CD14-positive monocyte (primary cell): ENCODE results near the gene VPS33B. TPM values are rescaled to one million over a fixed set of nuclear protein-coding genes. Genes with fewer than 3 reads are reported as not detected.
A peak's percentile ranks its signal among the peaks of the same experiment; 100 is the strongest.

Experiments used
- DNase-seq, 3 donors: peaks; one replicate each; pipeline ENCODE4 v3.0.0-alpha.2; 2011 to 2022
- H2AFZ ChIP-seq: 2 replicates; pipeline ENCODE4 v1.6.0; 2012; ENCODE audit warnings: mild to moderate bottlenecking, low read depth, low read length, inconsistent platforms; ENCODE audit not compliant: insufficient read depth, poor library complexity, severe bottlenecking
- H3K27ac ChIP-seq, 2 donors: 1 replicate in 1 of 2; 2 replicates in 1 of 2; pipeline ENCODE4 v1.5.1; 2012 to 2013; ENCODE audit warnings: low read length in 2 of 2, control low read depth in 1 of 2, inconsistent platforms in 1 of 2, low read depth in 1 of 2, mild to moderate bottlenecking in 1 of 2
- H3K27me3 ChIP-seq, 2 donors: one replicate each; pipeline versions ENCODE4 v1.6.0 to v1.6.1; 2011 to 2013; ENCODE audit warnings: low read length in 2 of 2; ENCODE audit not compliant: control insufficient read depth in 2 of 2, insufficient read depth in 2 of 2
- H3K36me3 ChIP-seq, 2 donors: replicated peaks in 1 of 2; 1 replicate in 1 of 2; 2 replicates in 1 of 2; pipeline versions ENCODE4 v1.5.1 to v1.6.1; 2012 to 2013; ENCODE audit warnings: low read length in 2 of 2, control low read depth in 1 of 2, inconsistent platforms in 1 of 2, mild to moderate bottlenecking in 1 of 2; ENCODE audit not compliant: insufficient read depth in 2 of 2, control insufficient read depth in 1 of 2
- H3K4me1 ChIP-seq, 2 donors: 1 replicate in 1 of 2; 2 replicates in 1 of 2; pipeline versions ENCODE4 v1.5.1 to v1.6.1; 2012 to 2013; ENCODE audit warnings: low read length in 2 of 2, control low read depth in 1 of 2, inconsistent platforms in 1 of 2, mild to moderate bottlenecking in 1 of 2, moderate library complexity in 1 of 2; ENCODE audit not compliant: insufficient read depth in 2 of 2, control insufficient read depth in 1 of 2
- H3K4me2 ChIP-seq: replicated peaks from 2 replicates; pipeline ENCODE3; 2012; ENCODE audit warnings: low read length, moderate library complexity, mild to moderate bottlenecking; ENCODE audit not compliant: poor library complexity, severe bottlenecking; ENCODE audit errors: extremely low read depth
- H3K4me3 ChIP-seq, 3 experiments: fragments of 200-600 bp in 1 of 3; sonication (generic) in 1 of 3; replicated peaks in 1 of 3; 1 replicate in 2 of 3; 2 replicates in 1 of 3; pipeline ENCODE4 v1.5.1; 2011 to 2013; ENCODE audit warnings: low read length in 3 of 3, mild to moderate bottlenecking in 3 of 3, control low read depth in 2 of 3, low read depth in 2 of 3, inconsistent platforms in 1 of 3, moderate library complexity in 1 of 3
- H3K79me2 ChIP-seq: 2 replicates; pipeline ENCODE4 v1.6.0; 2012; ENCODE audit warnings: mild to moderate bottlenecking, control low read depth, inconsistent platforms, low read length, moderate library complexity; ENCODE audit not compliant: insufficient read depth
- H3K9ac ChIP-seq: 2 replicates; pipeline ENCODE4 v1.6.0; 2017; ENCODE audit warnings: low read length, mild to moderate bottlenecking; ENCODE audit not compliant: insufficient read depth, poor library complexity, severe bottlenecking
- H3K9me3 ChIP-seq, 2 donors: replicated peaks in 1 of 2; 1 replicate in 1 of 2; 2 replicates in 1 of 2; pipeline versions ENCODE4 v1.5.1 to v1.6.1; 2012 to 2013; ENCODE audit warnings: low read length in 2 of 2, control low read depth in 1 of 2; ENCODE audit not compliant: control insufficient read depth in 1 of 2, insufficient read depth in 1 of 2
- H4K20me1 ChIP-seq: 2 replicates; pipeline ENCODE4 v1.6.0; 2012; ENCODE audit warnings: mild to moderate bottlenecking, low read length, control low read depth, moderate library complexity; ENCODE audit not compliant: insufficient read depth
- H3K27ac Mint-ChIP-seq, 7 donors: one replicate each; pipeline ENCODE4 v1.8.0; 2020; ENCODE audit warnings: mild to moderate bottlenecking in 7 of 7, mixed read lengths in 7 of 7, moderate library complexity in 6 of 7, inconsistent platforms in 2 of 7
- H3K27me3 Mint-ChIP-seq, 3 donors: one replicate each; pipeline ENCODE4 v1.8.0; 2021 to 2022; ENCODE audit warnings: low read depth in 3 of 3, mild to moderate bottlenecking in 3 of 3, mixed read lengths in 3 of 3, moderate library complexity in 3 of 3, inconsistent platforms in 1 of 3
- H3K36me3 Mint-ChIP-seq, 2 donors: one replicate each; pipeline ENCODE4 v1.8.0; 2020; ENCODE audit warnings: mixed read lengths in 2 of 2, inconsistent platforms in 1 of 2, mild to moderate bottlenecking in 1 of 2
- H3K4me1 Mint-ChIP-seq: one replicate; pipeline ENCODE4 v1.8.0; 2020; ENCODE audit warnings: mild to moderate bottlenecking, mixed read lengths
- H3K4me3 Mint-ChIP-seq, 2 donors: one replicate each; pipeline ENCODE4 v1.8.0; 2020; ENCODE audit warnings: mild to moderate bottlenecking in 2 of 2, mixed read lengths in 2 of 2, moderate library complexity in 1 of 2
- H3K9me3 Mint-ChIP-seq, 7 donors: one replicate each; pipeline ENCODE4 v1.8.0; 2020 to 2022; ENCODE audit warnings: mixed read lengths in 7 of 7, mild to moderate bottlenecking in 6 of 7, moderate library complexity in 6 of 7, inconsistent platforms in 2 of 7
- CTCF ChIP-seq: fragments of 200-600 bp; IDR thresholded peaks from one replicate; pipeline ENCODE4 v1.8.0; 2022; ENCODE audit warnings: antibody characterized with exemption, mild to moderate bottlenecking
- WGBS: methylation state at CpG from one replicate; pipeline ENCODE4 v1.1.5; 2013; ENCODE audit warnings: missing lambda C conversion rate; ENCODE audit not compliant: insufficient coverage; 5-methylcytosine and 5-hydroxymethylcytosine counted together
- intact Hi-C, 2 donors: fragments of 100-400 bp; cut with micrococcal nuclease; formaldehyde crosslinking; loops; one replicate each; pipeline versions ENCODE4 v1.15.0 to v1.15.1; 2023
- polyA minus RNA-seq: library from RNA; depleted of rRNA, polyadenylated mRNA; stranded (reverse); fragments of >200 nt; gene quantifications from 2 replicates; pipeline ENCODE4 v1.2.3, GENCODE V29; 2012
- polyA plus RNA-seq, 3 donors: library from polyadenylated mRNA; depleted of rRNA in 1 of 3; unstranded in 2 of 3; stranded (reverse) in 1 of 3; fragments of 300-500 nt in 2 of 3; fragments of >200 nt in 1 of 3; fragmentation: Illumina TruSeq in 2 of 3; gene quantifications; 1 replicate in 2 of 3; 2 replicates in 1 of 3; pipeline ENCODE4 v1.2.3, GENCODE V29; 2012 to 2021
- total RNA-seq, 12 experiments: library from RNA in 1 of 12; stranded (reverse) in 1 of 12; fragments of 120-200 nt in 1 of 12; gene quantifications; one replicate each; pipeline ENCODE4 v1.2.4 and lab custom pipeline; 2013 to 2026; ENCODE audit warnings: mixed read lengths in 6 of 12, inconsistent platforms in 1 of 12

VPS33B gene
- total RNA-seq (2013) = 16.7 TPM
- polyA plus RNA-seq (10 to 100 TPM in 1 of 3 donors, 1 to 10 TPM in 2; 4.0 to 16.9 (median 4.8) TPM), polyA minus RNA-seq (7.8 and 9.7 TPM in 2 replicates), total RNA-seq (lab: John Stamatoyannopoulos, UW) (0.42 to 2.1 (median 0.96) reads per million in 11 experiments)

GRCh38 chr15:91022075-91022831 lies at the start of gene VPS33B:
TSS of gene VPS33B (minus strand) at chr15:91022594. CDS start at chr15:91022249, 345 bp downstream.
- Histone ChIP-seq H3K4me3 (peak within 1 kb of the TSS; percentile 89 to 100 (median 91)), H3K27ac (peak within 1 kb of the TSS; percentile 55 to 92), H4K20me1 (peaks cover 11% of the 10 kb centered on the region), H3K27me3 (no peaks in the 10 kb centered on the region), H3K9me3 (no peaks in the 10 kb centered on the region), H3K4me1 (peaks cover 19 to 25% of the 10 kb centered on the region in 2 donors), H3K4me2 (peak within 1 kb of the TSS; percentile 88), H2AFZ (peak within 1 kb of the TSS; percentile 99), H3K79me2 (peaks cover 48% of the 10 kb centered on the region), H3K36me3 (peaks cover 0 to 16% of the 10 kb centered on the region in 2 donors), H3K9ac (peak within 1 kb of the TSS; percentile 88)
- intact Hi-C loops = loop anchor here in 1 of 2 donors (10.0 kb wide), 1 partner anchor 67 kb away; the partner anchor contains the start of gene RCCD1
- Mint-ChIP-seq H3K27me3 (peaks cover 0 to 1% (median 0%) of the 10 kb centered on the region in 3 donors), H3K36me3 (peaks cover 12 to 15% of the 10 kb centered on the region in 2 donors), H3K27ac (peak within 1 kb of the TSS; percentile 87 to 94 (median 88)), H3K4me1 (peaks cover 37% of the 10 kb centered on the region), H3K4me3 (peak within 1 kb of the TSS; percentile 98), H3K9me3 (no peaks in the 10 kb centered on the region)
- 0% methylated on average over 43 of the region's 48 CpGs for WGBS
- no peak for TF ChIP-seq CTCF
- DNase-seq = peak; percentile 62 to 82 (median 78)

GRCh38 chr15:91072161-91072560 lies 49.8 kb upstream of the VPS33B start:
- H3K27me3 Mint-ChIP-seq = peaks cover 9 to 19% (median 12%) of the 10 kb centered on the region in 3 donors
- peak in 2 of 3 donors; percentile 20 to 26 for DNase-seq
- H4K20me1 ChIP-seq = no peaks in the 10 kb centered on the region
- H3K4me1 Mint-ChIP-seq = peaks cover 8% of the 10 kb centered on the region
- H3K36me3 ChIP-seq = no peaks in the 10 kb centered on the region
- no peak overlapping the region for H2AFZ ChIP-seq
- no peaks in the 10 kb centered on the region for H3K9me3 ChIP-seq
- intact Hi-C loops = no loop called here
- no peaks in the 10 kb centered on the region for H3K4me1 ChIP-seq
- H3K36me3 Mint-ChIP-seq = no peaks in the 10 kb centered on the region
- no peak overlapping the region for H3K4me2 ChIP-seq
- H3K27ac Mint-ChIP-seq = no peak overlapping the region
- peaks cover 2 to 3% of the 10 kb centered on the region in 2 donors for H3K27me3 ChIP-seq
- no peaks in the 10 kb centered on the region for H3K79me2 ChIP-seq
- TF ChIP-seq CTCF = no peak
- no peak overlapping the region for H3K4me3 Mint-ChIP-seq
- no peak overlapping the region for H3K4me3 ChIP-seq
- WGBS = no CpG with 5 or more reads among the region's 4 CpGs
- H3K9ac ChIP-seq = no peak overlapping the region
- no peak overlapping the region for H3K27ac ChIP-seq
- H3K9me3 Mint-ChIP-seq = peaks cover 0 to 2% (median 0%) of the 10 kb centered on the region in 7 donors
